B cell (primary cell): Measurements from ENCODE around the gene ADAM12. TPM values are rescaled to one million over a fixed set of nuclear protein-coding genes. Genes with fewer than 3 reads are reported as not detected.

ENCODE experiments used
- ATAC-seq: fragments of 200-7000 bp; cut with Tn5 transposase; one replicate; pipeline ENCODE4 v1.10.0; 2021; ENCODE audit warnings: low read depth, mild to moderate bottlenecking, moderate number of reproducible peaks, moderate library complexity
- CTCF ChIA-PET: fragments of 350-600 bp; sonication (Branson Sonifier 250); formaldehyde crosslinking; loops from one replicate; lab custom pipeline; 2021; ENCODE audit warnings: antibody characterized with exemption, inconsistent platforms; lab: Charles Lee
- POLR2A ChIA-PET: fragments of 350-600 bp; sonication (Branson Sonifier 250); formaldehyde crosslinking; loops from one replicate; lab custom pipeline; 2021; ENCODE audit warnings: antibody characterized with exemption; lab: Charles Lee
- DNase-seq: peaks from one replicate; pipeline ENCODE4 v3.0.0; 2013
- H2AFZ ChIP-seq: 2 replicates; pipeline ENCODE4 v1.6.1; 2012; ENCODE audit warnings: mild to moderate bottlenecking, low read depth, low read length; ENCODE audit not compliant: insufficient read depth, poor library complexity, severe bottlenecking
- H3K27ac ChIP-seq, 2 donors: 1 replicate in 1 of 2; 2 replicates in 1 of 2; pipeline ENCODE4 v1.5.1; 2012 to 2013; ENCODE audit warnings: low read length in 2 of 2, mild to moderate bottlenecking in 2 of 2, moderate library complexity in 1 of 2
- H3K27me3 ChIP-seq, 4 experiments: fragments of 200-600 bp in 1 of 4; sonication (generic) in 1 of 4; replicated peaks in 1 of 4; 1 replicate in 2 of 4; 2 replicates in 2 of 4; pipeline versions ENCODE4 v1.6.1 to v1.7.0; 2013 to 2016; ENCODE audit warnings: low read length in 3 of 4, mild to moderate bottlenecking in 2 of 4, mixed read lengths in 1 of 4, moderate library complexity in 1 of 4; ENCODE audit not compliant: insufficient read depth in 4 of 4, control insufficient read depth in 3 of 4; ENCODE audit errors: control extremely low read depth in 1 of 4
- H3K36me3 ChIP-seq, 2 experiments: replicated peaks in 1 of 2; 1 replicate in 1 of 2; 2 replicates in 1 of 2; pipeline versions ENCODE4 v1.6.1 to v1.7.1; 2013; ENCODE audit warnings: low read length in 1 of 2; ENCODE audit not compliant: insufficient read depth in 2 of 2, control insufficient read depth in 1 of 2; ENCODE audit errors: control extremely low read depth in 1 of 2, extremely low read depth in 1 of 2
- H3K4me1 ChIP-seq, 2 donors: fragments of 200-600 bp in 1 of 2; sonication (generic) in 1 of 2; 1 replicate in 1 of 2; 2 replicates in 1 of 2; pipeline versions ENCODE4 v1.5.1 to v1.6.1; 2013 to 2017; ENCODE audit warnings: low read length in 2 of 2; ENCODE audit not compliant: control insufficient read depth in 2 of 2, insufficient read depth in 2 of 2
- H3K4me2 ChIP-seq: replicated peaks from 2 replicates; pipeline ENCODE3; 2012; ENCODE audit warnings: mild to moderate bottlenecking, low read depth, low read length; ENCODE audit not compliant: poor library complexity, severe bottlenecking
- H3K4me3 ChIP-seq, 5 experiments: fragments of 200-600 bp in 1 of 5; sonication (generic) in 1 of 5; 1 replicate in 3 of 5; 2 replicates in 2 of 5; pipeline versions ENCODE4 v1.5.1 to v1.7.0; 2011 to 2016; ENCODE audit warnings: low read length in 4 of 5, mild to moderate bottlenecking in 4 of 5, low read depth in 2 of 5, control low read depth in 1 of 5, moderate library complexity in 1 of 5; ENCODE audit not compliant: insufficient read depth in 1 of 5; ENCODE audit errors: control extremely low read depth in 1 of 5, extremely low read depth in 1 of 5
- H3K79me2 ChIP-seq: fragments of 200-600 bp; sonication (generic); one replicate; pipeline ENCODE4 v1.6.0; 2016; ENCODE audit warnings: low read length; ENCODE audit not compliant: control insufficient read depth, insufficient read depth
- H3K9ac ChIP-seq: fragments of 200-600 bp; sonication (generic); 2 replicates; pipeline ENCODE4 v1.6.1; 2017; ENCODE audit warnings: mild to moderate bottlenecking, low read length, moderate library complexity
- H3K9me3 ChIP-seq, 3 donors: one replicate each; pipeline versions ENCODE4 v1.6.1 to v1.7.1; 2013; ENCODE audit warnings: low read length in 2 of 3; ENCODE audit not compliant: control insufficient read depth in 2 of 3, insufficient read depth in 1 of 3; ENCODE audit errors: control extremely low read depth in 1 of 3
- H4K20me1 ChIP-seq: 2 replicates; pipeline ENCODE4 v1.6.0; 2012; ENCODE audit warnings: mild to moderate bottlenecking, low read length; ENCODE audit not compliant: insufficient read depth, control insufficient read depth, poor library complexity, severe bottlenecking
- H3K27ac Mint-ChIP-seq: one replicate; pipeline ENCODE4 v1.8.0; 2021; ENCODE audit warnings: mixed read lengths
- H3K27me3 Mint-ChIP-seq: one replicate; pipeline ENCODE4 v1.8.0; 2021; ENCODE audit warnings: mixed read lengths
- H3K4me1 Mint-ChIP-seq: one replicate; pipeline ENCODE4 v1.8.0; 2021; ENCODE audit warnings: mixed read lengths
- H3K4me3 Mint-ChIP-seq: one replicate; pipeline ENCODE4 v1.8.0; 2021; ENCODE audit warnings: mixed read lengths
- H3K9me3 Mint-ChIP-seq: one replicate; pipeline ENCODE4 v1.8.0; 2022; ENCODE audit warnings: mixed read lengths; ENCODE audit not compliant: insufficient read depth
- CTCF ChIP-seq: fragments of 200-600 bp; IDR thresholded peaks from one replicate; pipeline ENCODE4 v1.8.0; 2022; ENCODE audit warnings: antibody characterized with exemption, mild to moderate bottlenecking
- EZH2 ChIP-seq: IDR thresholded peaks from 2 replicates; pipeline ENCODE4 v1.6.1; 2012; ENCODE audit warnings: borderline replicate concordance, low read depth, mild to moderate bottlenecking, moderate library complexity, low read length; ENCODE audit not compliant: insufficient read depth, poor library complexity, severe bottlenecking
- WGBS: methylation state at CpG from one replicate; pipeline ENCODE4 v1.1.5; 2013; ENCODE audit warnings: missing lambda C conversion rate; ENCODE audit not compliant: insufficient coverage; 5-methylcytosine and 5-hydroxymethylcytosine counted together
- intact Hi-C: fragments of 100-400 bp; cut with micrococcal nuclease; formaldehyde crosslinking; loops from one replicate; pipeline ENCODE4 v1.10.0; 2022
- polyA plus RNA-seq: library from polyadenylated mRNA; depleted of rRNA; stranded (reverse); fragments of >200 nt; gene quantifications from 2 replicates; pipeline ENCODE4 v1.2.3, GENCODE V29; 2012
- total RNA-seq, 2 donors: library from RNA; stranded (reverse); fragments of 120-200 nt in 1 of 2; gene quantifications; 1 replicate in 1 of 2; 2 replicates in 1 of 2; pipeline versions ENCODE4 v1.2.3 to v1.2.4, GENCODE V29; 2013 to 2022

Gene ADAM12
- total and polyA plus RNA-seq, 2 donors (not counting 1 experiment from before 2014, with no cell fraction given): 0.01 to 0.22 TPM

DNA sequence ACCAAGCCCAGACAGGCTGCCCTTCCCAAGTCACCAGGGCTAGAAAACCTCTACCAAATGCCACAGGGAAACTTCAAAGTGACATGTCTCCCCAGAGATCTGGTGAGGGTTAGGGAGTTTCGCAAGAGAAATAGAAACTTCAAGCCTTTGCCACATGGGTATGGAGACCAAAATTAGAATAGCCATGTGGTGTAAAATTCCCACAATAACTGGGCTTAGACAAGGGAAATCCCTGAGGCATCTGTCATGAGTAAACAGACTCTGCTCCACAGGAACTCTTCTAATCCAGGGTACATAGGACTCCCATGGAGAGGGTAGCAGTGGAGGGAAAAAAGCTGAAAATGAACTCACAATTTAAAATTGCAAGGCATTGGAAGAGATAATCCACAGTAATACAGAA, 14.3 kb downstream of the ADAM12 start:
- no peak overlapping the region for H3K4me3 Mint-ChIP-seq
- no peaks in the 10 kb centered on the region for H3K27me3 Mint-ChIP-seq
- POLR2A ChIA-PET: no interaction called here
- Histone ChIP-seq H3K4me2 (no peak overlapping the region), H3K9ac (no peak overlapping the region), H3K36me3 (no peaks in the 10 kb centered on the region), H4K20me1 (no peaks in the 10 kb centered on the region), H3K79me2 (no peaks in the 10 kb centered on the region), H3K4me3 (no peak overlapping the region), H3K27ac (no peak overlapping the region), H3K4me1 (no peaks in the 10 kb centered on the region), H2AFZ (no peak overlapping the region), H3K9me3 (peaks cover 0 to 4% (median 0%) of the 10 kb centered on the region in 3 donors), H3K27me3 (no peaks in the 10 kb centered on the region)
- intact Hi-C loops: no loop called here
- ATAC-seq (no peak), DNase-seq (no peak)
- WGBS: no CpG with 5 or more reads among the region's 1 CpG
- no peaks in the 10 kb centered on the region for H3K9me3 Mint-ChIP-seq
- CTCF ChIA-PET: no interaction called here
- H3K27ac Mint-ChIP-seq: no peak overlapping the region
- TF ChIP-seq EZH2 (no peak), CTCF (no peak)
- no peaks in the 10 kb centered on the region for H3K4me1 Mint-ChIP-seq

GRCh38 chr10:126373147-126373546, 15.1 kb downstream of the ADAM12 start:
- no peaks in the 10 kb centered on the region for H3K4me1 Mint-ChIP-seq
- no peaks in the 10 kb centered on the region for H3K9me3 Mint-ChIP-seq
- no peaks in the 10 kb centered on the region for H3K27me3 Mint-ChIP-seq
- H3K4me3 Mint-ChIP-seq: no peak overlapping the region
- no peak overlapping the region for H3K4me2 ChIP-seq
- H3K9ac ChIP-seq: no peak overlapping the region
- TF ChIP-seq CTCF: no peak
- TF ChIP-seq EZH2: no peak
- ChIA-PET POLR2A (no interaction called here), CTCF (no interaction called here)
- no peak for DNase-seq
- H3K9me3 ChIP-seq: peaks cover 0 to 4% (median 0%) of the 10 kb centered on the region in 3 donors
- no peak overlapping the region for H2AFZ ChIP-seq
- no peaks in the 10 kb centered on the region for H4K20me1 ChIP-seq
- H3K36me3 ChIP-seq: no peaks in the 10 kb centered on the region
- no peak overlapping the region for H3K27ac Mint-ChIP-seq
- no peaks in the 10 kb centered on the region for H3K27me3 ChIP-seq
- 78% methylated on average over 3 of the region's 4 CpGs for WGBS
- no peak for ATAC-seq
- H3K4me1 ChIP-seq: no peaks in the 10 kb centered on the region
- H3K4me3 ChIP-seq: no peak overlapping the region
- no peaks in the 10 kb centered on the region for H3K79me2 ChIP-seq
- intact Hi-C loops: no loop called here
- H3K27ac ChIP-seq: no peak overlapping the region
